ENCODE data around the gene HAUS7. TPM values are rescaled to one million over a fixed set of nuclear protein-coding genes. Genes with fewer than 3 reads are reported as not detected.

HAUS7 gene
- total and polyA plus RNA-seq, 12 donors, result 12.7 to 45.3 (median 19.2) TPM

GRCh38 chrX:153457827-153458466, 12.4 kb downstream of the HAUS7 start:
- Histone ChIP-seq H3K9me3 (no peaks in the 10 kb centered on the region), H3K27ac (no peak overlapping the region), H3K27me3 (peaks cover 0 to 9% (median 0%) of the 10 kb centered on the region in 7 donors), H3K4me1 (peaks cover 0 to 9% (median 0%) of the 10 kb centered on the region in 9 donors), H3K4me3 (no peak overlapping the region), H3K36me3 (peaks cover 0 to 59% (median 0%) of the 10 kb centered on the region in 9 donors)
- WGBS, 2 donors, result 92 to 97% methylated on average over 17 of the region's 17 CpGs
- intact Hi-C loops (cut with DNase I), result loop anchor here in 1 of 10 donors (10.0 kb wide), 1 partner anchor 47 kb away; no protein-coding TSS in a partner anchor
- TF ChIP-seq, protein P1, sequence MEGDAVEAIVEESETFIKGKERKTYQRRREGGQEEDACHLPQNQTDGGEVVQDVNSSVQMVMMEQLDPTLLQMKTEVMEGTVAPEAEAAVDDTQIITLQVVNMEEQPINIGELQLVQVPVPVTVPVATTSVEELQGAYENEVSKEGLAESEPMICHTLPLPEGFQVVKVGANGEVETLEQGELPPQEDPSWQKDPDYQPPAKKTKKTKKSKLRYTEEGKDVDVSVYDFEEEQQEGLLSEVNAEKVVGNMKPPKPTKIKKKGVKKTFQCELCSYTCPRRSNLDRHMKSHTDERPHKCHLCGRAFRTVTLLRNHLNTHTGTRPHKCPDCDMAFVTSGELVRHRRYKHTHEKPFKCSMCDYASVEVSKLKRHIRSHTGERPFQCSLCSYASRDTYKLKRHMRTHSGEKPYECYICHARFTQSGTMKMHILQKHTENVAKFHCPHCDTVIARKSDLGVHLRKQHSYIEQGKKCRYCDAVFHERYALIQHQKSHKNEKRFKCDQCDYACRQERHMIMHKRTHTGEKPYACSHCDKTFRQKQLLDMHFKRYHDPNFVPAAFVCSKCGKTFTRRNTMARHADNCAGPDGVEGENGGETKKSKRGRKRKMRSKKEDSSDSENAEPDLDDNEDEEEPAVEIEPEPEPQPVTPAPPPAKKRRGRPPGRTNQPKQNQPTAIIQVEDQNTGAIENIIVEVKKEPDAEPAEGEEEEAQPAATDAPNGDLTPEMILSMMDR (IDR thresholded peaks at IDR 0.05), result no peak
- DNase-seq (no peak), ATAC-seq (no peak)

DNA sequence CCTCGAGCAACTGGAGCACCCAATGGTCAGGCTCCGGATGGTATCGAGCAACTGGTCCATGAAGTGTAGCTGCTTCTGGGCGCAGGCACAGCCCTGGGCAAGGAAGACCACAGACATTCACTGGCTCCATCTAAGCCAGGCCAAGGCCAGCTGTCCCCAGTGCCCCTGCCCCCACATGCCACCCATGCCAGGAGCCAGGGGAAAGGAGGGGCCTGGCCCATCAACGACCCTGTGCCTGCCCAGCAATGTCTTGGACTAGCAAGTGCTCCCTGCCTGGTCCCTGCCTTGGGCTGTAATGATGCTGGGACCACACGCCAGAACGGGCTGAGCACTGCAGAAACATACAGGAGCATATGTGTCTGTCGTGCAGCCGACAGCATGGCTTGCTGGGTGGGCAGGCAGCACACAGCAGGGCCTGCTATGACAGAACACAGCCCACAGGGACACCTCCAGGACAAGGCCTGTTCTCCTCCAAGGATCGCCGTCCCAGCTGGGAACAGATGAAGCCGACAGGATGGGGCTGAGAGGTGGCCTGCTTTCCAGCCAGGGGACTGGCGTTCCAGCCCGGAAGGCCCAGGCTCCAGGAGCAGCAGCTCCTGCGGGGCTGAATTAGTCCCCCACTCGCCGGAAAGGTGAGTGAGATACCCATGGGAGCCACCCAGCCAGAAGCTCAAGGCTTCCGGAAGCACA, 13.1 kb downstream of the HAUS7 start:
- no peaks in the 10 kb centered on the region for H3K9me3 ChIP-seq
- no peak for ATAC-seq
- WGBS, 2 donors, result 90 to 93% methylated on average over 18 of the region's 18 CpGs
- DNase-seq, result no peak
- peaks cover 0 to 59% (median 0%) of the 10 kb centered on the region in 9 donors for H3K36me3 ChIP-seq
- H3K4me1 ChIP-seq, result peaks cover 0 to 9% (median 0%) of the 10 kb centered on the region in 9 donors
- no peak overlapping the region for H3K4me3 ChIP-seq
- no peak overlapping the region for H3K27ac ChIP-seq
- intact Hi-C loops (cut with DNase I), result loop anchor here in 1 of 10 donors (10.0 kb wide), 1 partner anchor 48 kb away; no protein-coding TSS in a partner anchor
- peaks cover 0 to 9% (median 0%) of the 10 kb centered on the region in 7 donors for H3K27me3 ChIP-seq
- TF ChIP-seq, protein P1 (IDR thresholded peaks at IDR 0.05), result no peak

- WGBS, 2 donors, result 87 to 98% methylated on average over 5 to 9 of the region's 9 CpGs
- no peak overlapping the region for H3K4me3 ChIP-seq
- intact Hi-C loops (cut with DNase I), result loop anchor here in 1 of 10 donors (10.0 kb wide), 1 partner anchor 48 kb away; no protein-coding TSS in a partner anchor
- DNase-seq (peak in 1 of 2 donors; percentile 5), ATAC-seq (peak in 1 of 8 donors; percentile 23)
- H3K36me3 ChIP-seq, result peaks cover 0 to 54% (median 0%) of the 10 kb centered on the region in 9 donors
- no peaks in the 10 kb centered on the region for H3K9me3 ChIP-seq
- TF ChIP-seq, protein P1 (IDR thresholded peaks at IDR 0.05), result no peak
- H3K27ac ChIP-seq, result no peak overlapping the region
- H3K4me1 ChIP-seq, result peaks cover 0 to 9% (median 0%) of the 10 kb centered on the region in 9 donors
- peaks cover 0 to 9% (median 0%) of the 10 kb centered on the region in 7 donors for H3K27me3 ChIP-seq
These were observed 13.7 kb downstream of the HAUS7 start for GRCh38 chrX:153456704-153457103.

GRCh38 chrX:153456161-153456560, 14.2 kb downstream of the HAUS7 start:
- peaks cover 0 to 9% (median 0%) of the 10 kb centered on the region in 9 donors for H3K4me1 ChIP-seq
- H3K4me3 ChIP-seq, result no peak overlapping the region
- intact Hi-C loops (cut with DNase I), result loop anchor here in 1 of 10 donors (10.0 kb wide), 1 partner anchor 49 kb away; no protein-coding TSS in a partner anchor
- DNase-seq, result peak; percentile 36 to 55
- TF ChIP-seq, protein P1 (IDR thresholded peaks at IDR 0.05), result no peak
- H3K36me3 ChIP-seq, result peaks cover 0 to 51% (median 0%) of the 10 kb centered on the region in 9 donors
- peak in 7 of 8 donors; percentile 61 to 89 (median 78) for ATAC-seq
- 45 to 70% methylated on average over 10 to 12 of the region's 12 CpGs for WGBS, 2 donors
- peaks cover 0 to 9% (median 0%) of the 10 kb centered on the region in 7 donors for H3K27me3 ChIP-seq
- H3K27ac ChIP-seq, result no peak overlapping the region
- no peaks in the 10 kb centered on the region for H3K9me3 ChIP-seq

Data from heart right ventricle (tissue), 16 donors.